OCI-LY3 (cell line): ENCODE data around the gene STKLD1.
"Not testable (repeated sequence)": the region's sequence is repeated elsewhere in the genome, so short reads cannot be mapped to it uniquely, and the experiment has no call there.

Experiments used
- H2AFZ ChIP-seq: fragments of 200-600, 300-600 bp; shearing (Covaris generic); 2 replicates; pipeline ENCODE4 v1.6.0; 2014; ENCODE audit warnings: antibody characterized with exemption, low read depth, low read length
- H3K27ac ChIP-seq: fragments of 200-600, 300-600 bp; sonication (generic); 2 replicates; pipeline ENCODE4 v1.5.1; 2014; ENCODE audit warnings: mild to moderate bottlenecking, low read length, moderate library complexity, mixed read lengths
- H3K27me3 ChIP-seq: fragments of 200-600, 300-600 bp; sonication (generic); 2 replicates; pipeline ENCODE4 v1.6.1; 2014; ENCODE audit warnings: low read depth, low read length, mixed read lengths
- H3K36me3 ChIP-seq: fragments of 200-600, 300-600 bp; sonication (generic); replicated peaks from 2 replicates; pipeline ENCODE3; 2014; ENCODE audit warnings: low read depth, low read length, mixed read lengths
- H3K4me1 ChIP-seq: fragments of 300-600, 200-600 bp; sonication (generic); 2 replicates; pipeline ENCODE4 v1.6.1; 2014; ENCODE audit warnings: low read length, mixed read lengths
- H3K4me2 ChIP-seq: fragments of 200-600, 300-600 bp; sonication (generic); 2 replicates; pipeline ENCODE4 v1.6.1; 2014; ENCODE audit warnings: low read length, mixed read lengths
- H3K4me3 ChIP-seq: fragments of 300-600, 200-600 bp; sonication (generic); 2 replicates; pipeline ENCODE4 v1.5.1; 2014; ENCODE audit warnings: antibody characterized with exemption, mild to moderate bottlenecking, low read length, moderate library complexity
- H3K79me2 ChIP-seq: fragments of 300-600, 200-600 bp; shearing (Covaris generic); 2 replicates; pipeline ENCODE4 v1.6.1; 2014; ENCODE audit warnings: mild to moderate bottlenecking, low read length, mixed read lengths
- H3K9ac ChIP-seq: fragments of 300-600, 200-600 bp; shearing (Covaris generic); 2 replicates; pipeline ENCODE4 v1.6.0; 2014; ENCODE audit warnings: mild to moderate bottlenecking, low read length, moderate library complexity
- H3K9me3 ChIP-seq: fragments of 200-600, 300-600 bp; shearing (Covaris generic); 2 replicates; pipeline ENCODE4 v1.6.1; 2014; ENCODE audit warnings: low read length, mixed read lengths; ENCODE audit not compliant: insufficient read depth
- H4K20me1 ChIP-seq: fragments of 200-600, 300-600 bp; sonication (generic); 2 replicates; pipeline ENCODE4 v1.6.1; 2016; ENCODE audit warnings: low read length, mixed read lengths; ENCODE audit not compliant: insufficient read depth
- EZH2phosphoT487 ChIP-seq: fragments of 200-600 bp; shearing (Covaris generic); IDR thresholded peaks from 2 replicates; pipeline ENCODE4 v1.6.1; 2018; ENCODE audit warnings: antibody characterized with exemption, mixed run types, low read depth
- TF ChIP-seq, protein P1 (sequence below): fragments of 200-600, 300-600 bp; sonication (generic); IDR thresholded peaks from 2 replicates; pipeline ENCODE4 v1.5.1; 2014; ENCODE audit warnings: antibody characterized with exemption, low read length, low read depth

The STKLD1 gene

DNA sequence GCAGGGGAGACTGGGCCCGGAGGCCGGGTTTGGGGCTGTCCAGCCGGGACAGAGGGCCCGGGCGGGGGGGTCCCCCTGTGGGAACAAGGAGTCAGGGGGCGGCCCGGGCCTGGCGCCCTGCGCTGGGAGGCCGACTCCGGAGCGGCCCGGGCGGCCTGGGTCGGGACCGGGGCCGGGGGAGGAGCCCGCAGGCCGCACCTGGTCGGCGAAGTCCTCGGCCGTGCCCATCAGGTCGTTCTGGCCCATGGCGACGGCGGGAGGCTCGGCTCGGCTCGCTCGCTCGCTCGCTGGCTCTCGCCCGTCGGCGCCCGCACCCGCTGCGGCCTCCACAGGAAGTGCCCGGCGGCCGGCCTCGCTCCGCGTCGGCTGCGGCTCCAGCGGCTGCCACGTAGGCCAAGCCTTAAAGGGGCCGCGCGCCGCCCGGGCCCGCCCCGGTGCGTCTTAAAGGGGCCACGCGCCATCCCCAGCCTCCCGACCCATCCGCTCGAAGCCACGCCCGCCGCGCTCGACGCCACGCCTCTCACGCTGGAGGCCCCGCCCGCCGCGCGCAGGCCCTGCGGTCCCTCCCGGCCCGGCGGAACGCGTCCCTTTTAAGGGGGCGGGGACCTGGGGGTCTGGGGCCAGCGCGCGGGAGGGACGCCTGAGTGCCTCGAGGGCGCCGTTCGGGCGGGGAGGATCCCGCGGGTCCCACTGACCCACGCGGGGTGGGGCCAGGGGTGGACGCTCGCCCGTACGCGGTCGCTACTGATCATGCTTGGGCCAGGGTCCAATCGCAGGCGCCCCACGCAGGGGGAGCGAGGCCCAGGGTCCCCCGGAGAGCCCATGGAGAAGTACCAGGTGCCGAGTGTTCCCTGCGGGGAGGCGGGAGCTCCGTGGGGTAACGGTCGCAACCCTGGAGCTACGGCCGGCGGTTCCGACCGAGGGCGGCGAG is at the start of gene STKLD1, which contains the start of gene SURF4:
TSS of gene STKLD1 (plus strand) at position 643 of the 931 bp plus-strand sequence. CDS start at position 751, 108 bp downstream.
TSS of gene SURF4 (minus strand) at position 337 of the 931 bp plus-strand sequence. CDS start at position 246, 91 bp downstream.
- Histone ChIP-seq H3K27ac (peak within 1 kb of the TSS; percentile 60), H3K27me3 (no peaks in the 10 kb centered on the region), H2AFZ (peak within 1 kb of the TSS; percentile 61; the same call in 1 of the 2 replicates), H3K9me3 (no peaks in the 10 kb centered on the region), H3K9ac (peak within 1 kb of the TSS; percentile 99), H3K79me2 (peaks cover 49% of the 10 kb centered on the region), H3K4me3 (peak within 1 kb of the TSS; percentile 93), H3K4me2 (peak within 1 kb of the TSS; percentile 77), H3K36me3 (peaks cover 17% of the 10 kb centered on the region), H4K20me1 (peaks cover 35% of the 10 kb centered on the region), H3K4me1 (peaks cover 11% of the 10 kb centered on the region; the same call in 1 of the 2 replicates)
- TF ChIP-seq EZH2phosphoT487 = no peak
- TF ChIP-seq, protein P1, sequence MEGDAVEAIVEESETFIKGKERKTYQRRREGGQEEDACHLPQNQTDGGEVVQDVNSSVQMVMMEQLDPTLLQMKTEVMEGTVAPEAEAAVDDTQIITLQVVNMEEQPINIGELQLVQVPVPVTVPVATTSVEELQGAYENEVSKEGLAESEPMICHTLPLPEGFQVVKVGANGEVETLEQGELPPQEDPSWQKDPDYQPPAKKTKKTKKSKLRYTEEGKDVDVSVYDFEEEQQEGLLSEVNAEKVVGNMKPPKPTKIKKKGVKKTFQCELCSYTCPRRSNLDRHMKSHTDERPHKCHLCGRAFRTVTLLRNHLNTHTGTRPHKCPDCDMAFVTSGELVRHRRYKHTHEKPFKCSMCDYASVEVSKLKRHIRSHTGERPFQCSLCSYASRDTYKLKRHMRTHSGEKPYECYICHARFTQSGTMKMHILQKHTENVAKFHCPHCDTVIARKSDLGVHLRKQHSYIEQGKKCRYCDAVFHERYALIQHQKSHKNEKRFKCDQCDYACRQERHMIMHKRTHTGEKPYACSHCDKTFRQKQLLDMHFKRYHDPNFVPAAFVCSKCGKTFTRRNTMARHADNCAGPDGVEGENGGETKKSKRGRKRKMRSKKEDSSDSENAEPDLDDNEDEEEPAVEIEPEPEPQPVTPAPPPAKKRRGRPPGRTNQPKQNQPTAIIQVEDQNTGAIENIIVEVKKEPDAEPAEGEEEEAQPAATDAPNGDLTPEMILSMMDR = no peak

DNA sequence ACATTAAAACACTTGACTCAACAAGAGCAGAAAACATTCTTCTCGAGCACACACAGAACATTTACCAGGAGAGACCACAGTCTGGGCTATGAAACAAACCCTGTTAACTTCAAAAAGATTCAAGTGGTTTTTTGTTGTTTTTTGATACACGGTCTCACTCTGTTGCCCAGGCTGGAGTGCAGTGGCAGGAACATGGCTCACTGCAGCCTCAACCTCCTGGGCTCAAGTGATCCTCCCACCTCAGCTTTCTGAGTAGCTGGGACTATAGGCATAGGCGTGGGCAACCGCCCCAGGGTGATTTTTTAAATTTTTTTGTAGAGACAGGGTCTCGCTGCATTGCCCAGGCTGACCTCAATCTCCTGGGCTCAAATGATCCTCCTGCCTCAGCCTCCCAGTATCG is 49.1 kb upstream of the STKLD1 start:
- H3K27ac ChIP-seq, H3K27me3 ChIP-seq, H2AFZ ChIP-seq, H3K4me3 ChIP-seq, H3K9ac ChIP-seq, H3K9me3 ChIP-seq, H3K4me2 ChIP-seq, H3K79me2 ChIP-seq, H3K4me1 ChIP-seq, H4K20me1 ChIP-seq: not testable (repeated sequence)
- peaks cover 23% of the 10 kb centered on the region for H3K36me3 ChIP-seq

DNA sequence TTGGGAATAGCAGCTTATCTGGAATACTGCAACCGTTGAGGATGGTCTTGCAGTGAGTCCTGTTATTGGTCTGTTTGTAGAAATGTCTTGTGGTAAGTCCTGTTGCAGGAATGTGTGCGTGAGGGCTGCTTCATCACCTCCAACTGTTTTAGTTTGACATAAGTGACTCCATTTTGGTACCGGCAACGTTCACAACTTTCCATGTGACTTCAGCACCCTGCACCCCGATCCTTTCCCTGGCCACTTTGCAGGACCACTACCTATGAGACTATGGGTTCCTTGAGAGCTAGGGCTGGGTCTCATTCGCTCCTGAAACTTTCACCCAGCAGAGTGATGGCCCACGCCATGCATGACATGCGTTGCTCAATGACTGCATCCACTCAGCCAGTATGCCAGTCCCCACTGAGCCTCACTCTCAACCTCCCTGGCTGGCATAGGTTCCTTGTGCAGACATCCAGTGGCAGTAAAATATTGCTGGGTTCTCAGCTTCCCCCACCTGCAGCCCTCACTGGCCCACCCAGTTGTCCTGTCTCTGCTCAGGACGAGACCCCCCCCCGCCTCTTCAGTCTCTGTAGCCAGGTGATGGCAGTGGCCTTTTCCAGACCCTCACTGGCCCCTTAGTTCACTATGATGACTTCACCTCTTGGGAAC is 48.2 kb upstream of the STKLD1 start:
- H3K4me3 ChIP-seq = no peak overlapping the region
- H3K79me2 ChIP-seq = peaks cover 2% of the 10 kb centered on the region; the same call in 1 of the 2 replicates
- H2AFZ ChIP-seq = no peak overlapping the region
- H3K27ac ChIP-seq = no peak overlapping the region
- H3K9ac ChIP-seq = no peak overlapping the region
- peaks cover 33% of the 10 kb centered on the region for H3K36me3 ChIP-seq
- H3K9me3 ChIP-seq = no peaks in the 10 kb centered on the region
- no peaks in the 10 kb centered on the region for H3K4me1 ChIP-seq
- no peak for TF ChIP-seq EZH2phosphoT487
- TF ChIP-seq, protein P1 = no peak
- H3K4me2 ChIP-seq = no peak overlapping the region
- H3K27me3 ChIP-seq = no peaks in the 10 kb centered on the region
- H4K20me1 ChIP-seq = peaks cover 6% of the 10 kb centered on the region; the same call in 1 of the 2 replicates

DNA sequence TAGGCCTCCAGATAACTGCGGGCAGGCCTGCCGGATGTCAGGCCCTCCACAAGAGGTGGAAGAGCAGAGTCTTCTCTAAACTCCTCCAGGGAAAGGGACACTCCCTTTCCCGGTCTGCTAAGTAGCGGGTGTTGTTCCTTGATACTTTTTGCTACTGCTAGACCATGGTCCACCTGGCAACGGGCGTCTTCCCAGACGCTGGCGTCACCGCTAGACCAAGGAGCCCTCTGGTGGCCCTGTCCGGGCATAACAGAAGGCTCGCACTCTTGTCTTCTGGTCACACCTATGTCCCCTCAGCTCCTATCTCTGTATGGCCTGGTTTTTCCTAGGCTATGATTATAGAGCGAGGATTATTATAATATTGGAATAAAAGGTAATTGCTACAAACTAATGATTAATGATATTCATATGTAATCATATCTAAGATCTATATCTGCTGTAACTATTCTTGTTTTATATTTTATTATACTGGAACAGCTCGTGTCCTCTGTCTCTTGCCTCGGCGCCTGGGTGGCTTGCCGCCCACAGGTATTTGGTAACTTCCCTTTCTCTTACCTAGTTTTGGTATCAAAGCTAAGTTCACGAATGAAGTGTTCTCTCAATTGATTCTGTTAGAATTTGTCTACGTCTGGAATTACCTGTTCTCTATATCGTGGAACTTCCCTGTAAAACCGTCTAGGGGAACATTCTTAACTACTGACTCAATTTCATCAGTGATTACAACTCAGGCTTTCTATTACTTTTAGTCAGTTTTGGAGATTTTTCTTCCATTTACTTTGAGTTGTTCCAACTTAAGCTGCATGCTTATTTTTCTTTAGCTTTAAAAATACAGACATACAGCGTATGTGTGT is 46.6 kb upstream of the STKLD1 start:
- not testable (repeated sequence) for H3K4me2 ChIP-seq, H3K9me3 ChIP-seq, H3K4me3 ChIP-seq, H2AFZ ChIP-seq, H3K27me3 ChIP-seq, H4K20me1 ChIP-seq, H3K4me1 ChIP-seq, H3K9ac ChIP-seq, H3K27ac ChIP-seq
- peaks cover 15% of the 10 kb centered on the region for H3K79me2 ChIP-seq
- TF ChIP-seq, protein P1 = peak; percentile 42
- H3K36me3 ChIP-seq = peaks cover 47% of the 10 kb centered on the region
